HepG2 (cell line): ENCODE results near the gene STX5. TPM values are rescaled to one million over a fixed set of nuclear protein-coding genes. Genes with fewer than 3 reads are reported as not detected.

Experiments
- ATAD3A ChIP-seq: sonication (generic); formaldehyde crosslinking; IDR thresholded peaks from 2 replicates; pipeline ENCODE4 v1.4.0; 2020; ENCODE audit warnings: missing genetic modification reagents
- DMAP1 ChIP-seq: IDR thresholded peaks from 2 replicates; pipeline ENCODE4 v1.6.1; 2016
- DZIP1 ChIP-seq: sonication (generic); formaldehyde crosslinking; IDR thresholded peaks from 2 replicates; pipeline ENCODE4 v1.5.0; 2020; ENCODE audit warnings: mild to moderate bottlenecking, missing genetic modification reagents
- ESRRA ChIP-seq: sonication (generic); formaldehyde crosslinking; IDR thresholded peaks from 2 replicates; pipeline ENCODE4 v1.5.1; 2020; ENCODE audit warnings: mild to moderate bottlenecking, low read depth, missing genetic modification reagents
- MTA1 ChIP-seq: sonication (generic); formaldehyde crosslinking; IDR thresholded peaks from 2 replicates; pipeline ENCODE4 v1.4.0; 2020; ENCODE audit warnings: missing genetic modification reagents, mild to moderate bottlenecking, borderline replicate concordance
- NCOR1 ChIP-seq: fragments of 200-600 bp; sonication (generic); IDR thresholded peaks from 2 replicates; pipeline ENCODE4 v1.7.0; 2017; ENCODE audit warnings: antibody characterized with exemption, low read length, borderline replicate concordance
- NFIC ChIP-seq: IDR thresholded peaks from 2 replicates; pipeline ENCODE4 v1.6.1; 2012; ENCODE audit warnings: mild to moderate bottlenecking, low read length, inconsistent platforms
- PRPF4 ChIP-seq: fragments of 200-400 bp; formaldehyde crosslinking; IDR thresholded peaks from 2 replicates; pipeline ENCODE4 v1.6.1; 2016; ENCODE audit warnings: low read length, low read depth; ENCODE audit not compliant: poor library complexity, severe bottlenecking
- TBL1XR1 ChIP-seq: fragments of 150-350 bp; IDR thresholded peaks from 2 replicates; pipeline ENCODE4 v1.6.1; 2014; ENCODE audit warnings: borderline replicate concordance, low read length; ENCODE audit not compliant: partially characterized antibody
- TIGD3 ChIP-seq: sonication (generic); formaldehyde crosslinking; IDR thresholded peaks from 2 replicates; pipeline ENCODE4 v1.5.1; 2020; ENCODE audit warnings: mild to moderate bottlenecking, missing genetic modification reagents, borderline replicate concordance
- ZBTB10 ChIP-seq: sonication (generic); formaldehyde crosslinking; IDR thresholded peaks from 2 replicates; pipeline ENCODE4 v1.4.0; 2020; ENCODE audit warnings: missing genetic modification reagents, borderline replicate concordance
- ZBTB44 ChIP-seq: sonication (generic); formaldehyde crosslinking; IDR thresholded peaks from 2 replicates; pipeline ENCODE4 v1.4.0; 2020; ENCODE audit warnings: missing genetic modification reagents
- ZNF256 ChIP-seq: sonication (generic); formaldehyde crosslinking; conservative IDR thresholded peaks from 2 replicates; pipeline ENCODE4 v1.4.0; 2020; ENCODE audit warnings: missing genetic modification reagents
- ZNF430 ChIP-seq: sonication (generic); formaldehyde crosslinking; IDR thresholded peaks from 2 replicates; pipeline ENCODE4 v1.9.0; 2021; ENCODE audit warnings: mild to moderate bottlenecking, missing genetic modification reagents
- ZNF543 ChIP-seq: sonication (generic); formaldehyde crosslinking; IDR thresholded peaks from 2 replicates; pipeline ENCODE4 v1.4.0; 2020; ENCODE audit warnings: mild to moderate bottlenecking, missing genetic modification reagents
- ZNF570 ChIP-seq: sonication (generic); formaldehyde crosslinking; IDR thresholded peaks from 2 replicates; pipeline ENCODE4 v1.4.0; 2020; ENCODE audit warnings: mild to moderate bottlenecking, missing genetic modification reagents, borderline replicate concordance
- ZNF747 ChIP-seq: sonication (generic); formaldehyde crosslinking; IDR thresholded peaks from 2 replicates; pipeline ENCODE4 v1.8.1; 2023; ENCODE audit warnings: missing genetic modification reagents, mild to moderate bottlenecking, borderline replicate concordance
- ZSCAN29 ChIP-seq: sonication (generic); formaldehyde crosslinking; conservative IDR thresholded peaks from 2 replicates; pipeline ENCODE4 v1.4.0; 2020; ENCODE audit warnings: mild to moderate bottlenecking, missing genetic modification reagents
- ZSCAN30 ChIP-seq: sonication (generic); formaldehyde crosslinking; IDR thresholded peaks from 2 replicates; pipeline ENCODE4 v1.5.0; 2020; ENCODE audit warnings: mild to moderate bottlenecking, missing genetic modification reagents
- ZSCAN31 ChIP-seq: sonication (generic); formaldehyde crosslinking; IDR thresholded peaks from 2 replicates; pipeline ENCODE4 v1.5.0; 2020; ENCODE audit warnings: low read depth, mild to moderate bottlenecking, missing genetic modification reagents
- polyA plus RNA-seq, 8 experiments: library from polyadenylated mRNA; depleted of rRNA in 3 of 8; stranded (reverse) in 7 of 8; unstranded in 1 of 8; fragments of >200 nt; fragmentation: Illumina TruSeq in 4 of 8; extraction: Trizol in 4 of 8; gene quantifications; 2 replicates each; pipeline versions ENCODE4 v1.2.1 to v1.2.3, GENCODE V29; 2011 to 2016; ENCODE audit warnings: low read depth in 4 of 8, missing spikeins in 1 of 8, mixed read lengths in 1 of 8; ENCODE audit not compliant: insufficient read depth in 1 of 8
- total RNA-seq, 5 experiments: library from RNA; depleted of rRNA; stranded (reverse); fragments of >200 nt; fragmentation: Illumina TruSeq; extraction: Trizol; gene quantifications; 2 replicates each; pipeline ENCODE4 v1.2.3, GENCODE V29; 2016; ENCODE audit warnings: low read depth in 1 of 5

The STX5 gene
- total and polyA plus RNA-seq, 2 of the 13 experiments (the other 11 are each of a cell fraction or from before 2014, with no cell fraction given) = 26.9 to 30.0 TPM

GRCh38 chr11:62787005-62787759 is 44.7 kb downstream of the STX5 start, which contains the start of gene TMEM179B (continued):
- 0 out of 2 replicates have a peak, but pooled peaks have one; percentile 55 for TF ChIP-seq TIGD3 (CRISPR knock-in tag)
- peak; percentile 5; the same call in 1 of the 2 replicates for TF ChIP-seq ATAD3A (CRISPR knock-in tag)
- TF ChIP-seq ZNF570 (CRISPR knock-in tag) = no peak
- TF ChIP-seq ZNF430 = 0 out of 2 replicates have a peak, but pooled peaks have one; percentile 40
- TF ChIP-seq ZNF747 (CRISPR knock-in tag) = peak; percentile 63; the same call in 1 of the 2 replicates
- TF ChIP-seq MTA1 (CRISPR knock-in tag) = peak; percentile 87
- no peak for TF ChIP-seq PRPF4
- no peak for TF ChIP-seq DZIP1 (CRISPR knock-in tag)
- peak; percentile 72 for TF ChIP-seq ZSCAN29 (CRISPR knock-in tag)
- TF ChIP-seq ZBTB44 (CRISPR knock-in tag) = peak; percentile 90; the same call in 1 of the 2 replicates
- TF ChIP-seq DMAP1 (CRISPR knock-in tag) = peak; percentile 89
- peak; percentile 82; the same call in 1 of the 2 replicates for TF ChIP-seq ZSCAN30
- TF ChIP-seq ESRRA (CRISPR knock-in tag) = peak; percentile 77
- TF ChIP-seq NFIC = no peak
- peak; percentile 28 for TF ChIP-seq TBL1XR1
- TF ChIP-seq ZBTB10 (CRISPR knock-in tag) = peak; percentile 68; the same call in 1 of the 2 replicates
- peak; percentile 78 for TF ChIP-seq ZSCAN31 (CRISPR knock-in tag)
- no peak; the same call in 1 of the 2 replicates for TF ChIP-seq NCOR1
- peak; percentile 67 for TF ChIP-seq ZNF543
- no peak for TF ChIP-seq ZNF256
